Fibroblast of villous mesenchyme (primary cell): ENCODE data around the gene SPANXD. TPM values are rescaled to one million over a fixed set of nuclear protein-coding genes. Genes with fewer than 3 reads are reported as not detected.
"Not testable (repeated sequence)": the region's sequence is repeated elsewhere in the genome, so short reads cannot be mapped to it uniquely, and the experiment has no call there.

Experiments used
- DNase-seq: peaks from one replicate; pipeline ENCODE4 v3.0.0-alpha.2; 2010; ENCODE audit warnings: low read depth
- H3K4me3 ChIP-seq: 2 replicates; pipeline ENCODE4 v1.5.1; 2011; ENCODE audit warnings: low read depth, mild to moderate bottlenecking, low read length
- total RNA-seq: library from RNA; depleted of rRNA; stranded (reverse); fragments of >200 nt; gene quantifications from 2 replicates; pipeline ENCODE4 v1.2.3, GENCODE V29; 2012
- TF ChIP-seq, protein P1 (sequence below): IDR thresholded peaks from 2 replicates; pipeline ENCODE4 v1.5.1; 2012; ENCODE audit warnings: low read depth, mild to moderate bottlenecking, low read length; ENCODE audit not compliant: insufficient read depth

SPANXD gene, protein sequence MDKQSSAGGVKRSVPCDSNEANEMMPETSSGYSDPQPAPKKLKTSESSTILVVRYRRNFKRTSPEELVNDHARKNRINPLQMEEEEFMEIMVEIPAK
- 0.43 TPM in 1 of 2 replicates, not detected in the other for total RNA-seq

DNA sequence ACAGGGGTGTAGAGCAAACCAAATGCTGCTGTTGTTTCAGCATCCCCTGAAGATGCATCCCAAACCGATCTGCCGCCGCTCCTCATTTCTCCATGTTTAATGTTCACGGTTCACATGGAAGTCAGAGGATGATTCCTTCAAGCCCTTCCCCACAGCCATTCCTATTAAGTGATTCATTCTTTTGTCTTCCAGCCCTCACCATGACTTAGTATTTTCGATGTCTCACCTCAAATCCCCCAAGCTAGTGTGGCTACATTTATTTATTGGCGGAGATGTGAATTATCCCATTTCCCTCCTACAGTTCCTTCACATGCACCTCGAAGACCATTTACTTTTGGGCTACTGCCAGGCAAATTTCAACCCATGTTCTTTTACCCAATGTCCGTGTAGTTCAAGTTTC, at the start of gene SPANXD:
Gene SPANXD, minus strand, starts transcription at position 101 of the 400 bp plus-strand sequence. CDS start 334 bp downstream, outside the sequence.
- DNase-seq, H3K4me3 ChIP-seq: not testable (repeated sequence)

DNA sequence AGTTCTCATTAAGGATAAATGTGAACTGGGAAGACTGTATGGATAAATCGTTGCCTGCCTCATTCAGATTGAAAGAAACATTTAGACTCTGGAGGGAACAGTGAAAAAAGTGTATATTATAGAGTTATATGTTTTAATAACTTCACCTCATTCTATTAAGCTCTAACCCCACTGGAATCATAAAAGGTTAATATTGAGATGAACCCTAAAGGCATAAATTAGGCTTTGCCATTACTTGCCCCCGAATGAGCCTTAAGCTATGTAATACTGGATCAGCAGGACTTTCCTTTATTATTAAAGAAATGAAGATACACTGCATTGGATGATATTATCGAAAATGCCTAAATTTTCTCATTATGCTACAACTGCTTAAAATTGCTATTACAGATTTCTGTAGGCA, 44.1 kb upstream of the SPANXD start:
- TF ChIP-seq, protein P1, sequence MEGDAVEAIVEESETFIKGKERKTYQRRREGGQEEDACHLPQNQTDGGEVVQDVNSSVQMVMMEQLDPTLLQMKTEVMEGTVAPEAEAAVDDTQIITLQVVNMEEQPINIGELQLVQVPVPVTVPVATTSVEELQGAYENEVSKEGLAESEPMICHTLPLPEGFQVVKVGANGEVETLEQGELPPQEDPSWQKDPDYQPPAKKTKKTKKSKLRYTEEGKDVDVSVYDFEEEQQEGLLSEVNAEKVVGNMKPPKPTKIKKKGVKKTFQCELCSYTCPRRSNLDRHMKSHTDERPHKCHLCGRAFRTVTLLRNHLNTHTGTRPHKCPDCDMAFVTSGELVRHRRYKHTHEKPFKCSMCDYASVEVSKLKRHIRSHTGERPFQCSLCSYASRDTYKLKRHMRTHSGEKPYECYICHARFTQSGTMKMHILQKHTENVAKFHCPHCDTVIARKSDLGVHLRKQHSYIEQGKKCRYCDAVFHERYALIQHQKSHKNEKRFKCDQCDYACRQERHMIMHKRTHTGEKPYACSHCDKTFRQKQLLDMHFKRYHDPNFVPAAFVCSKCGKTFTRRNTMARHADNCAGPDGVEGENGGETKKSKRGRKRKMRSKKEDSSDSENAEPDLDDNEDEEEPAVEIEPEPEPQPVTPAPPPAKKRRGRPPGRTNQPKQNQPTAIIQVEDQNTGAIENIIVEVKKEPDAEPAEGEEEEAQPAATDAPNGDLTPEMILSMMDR = no peak
- no peak for DNase-seq

DNA sequence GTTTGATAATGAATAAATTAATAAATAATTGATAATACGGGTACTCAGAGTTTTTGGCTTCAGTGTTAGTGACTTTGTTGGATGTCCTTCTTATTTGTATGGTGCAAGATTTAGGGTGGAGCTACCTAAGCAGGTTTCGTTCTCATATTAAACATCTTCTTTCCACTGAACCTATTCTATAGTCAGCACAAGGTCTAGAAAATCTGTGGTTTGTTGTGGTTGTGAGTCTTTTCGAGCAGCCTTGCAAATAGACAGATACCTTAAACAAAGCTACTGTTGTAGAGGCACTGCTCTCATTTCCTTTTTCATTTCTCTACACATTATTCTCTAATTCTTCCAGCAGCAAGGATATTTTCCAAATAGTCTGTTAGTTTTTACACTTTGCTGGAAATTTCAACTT, 38.1 kb upstream of the SPANXD start:
- no peak for DNase-seq
- no peak overlapping the region for H3K4me3 ChIP-seq
- TF ChIP-seq, protein P1 = no peak

More for the DNA sequence above, 44.1 kb upstream of the SPANXD start:
- H3K4me3 ChIP-seq = no peak overlapping the region

DNA sequence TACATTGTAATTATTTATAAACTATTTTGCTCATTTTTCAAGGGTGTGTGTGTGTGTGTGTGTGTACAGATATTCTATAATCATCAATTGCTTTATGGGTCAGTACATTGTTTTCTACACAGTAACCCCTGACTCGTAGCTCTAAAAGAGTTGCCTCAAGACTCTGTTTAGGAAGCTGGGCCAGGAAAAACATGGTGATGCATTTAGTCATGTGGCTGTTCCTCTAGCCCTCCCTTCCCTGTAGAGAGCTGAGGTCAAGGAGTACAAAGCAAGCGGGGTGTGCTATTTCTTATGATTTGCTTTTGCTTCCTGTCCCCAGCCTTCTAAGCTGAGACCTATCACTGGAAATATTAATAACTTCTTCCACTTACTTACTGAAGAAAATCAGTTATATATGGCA, 34.8 kb upstream of the SPANXD start:
- H3K4me3 ChIP-seq = no peak overlapping the region
- TF ChIP-seq, protein P1 = no peak
- DNase-seq = no peak

DNA sequence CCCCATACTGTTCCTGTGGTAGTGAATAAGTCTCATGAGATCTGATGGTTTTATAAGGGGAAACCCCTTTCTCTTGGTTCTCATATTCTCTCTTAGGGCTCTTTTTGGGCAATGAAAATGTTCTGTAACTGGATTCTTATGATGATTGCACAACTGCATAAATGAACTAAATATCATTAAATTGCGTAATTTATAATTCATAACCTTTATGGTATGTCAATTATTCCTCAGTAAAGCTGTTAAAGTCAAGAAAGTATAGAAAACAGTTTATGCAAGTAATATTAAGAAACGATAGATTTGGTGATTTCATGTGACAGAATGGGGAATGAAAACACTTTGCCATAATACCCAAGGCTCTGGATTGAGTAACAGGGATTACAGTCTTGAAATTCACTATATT, 33.5 kb upstream of the SPANXD start:
- peak; percentile 1 for DNase-seq
- TF ChIP-seq, protein P1 = no peak
- H3K4me3 ChIP-seq = no peak overlapping the region

DNA sequence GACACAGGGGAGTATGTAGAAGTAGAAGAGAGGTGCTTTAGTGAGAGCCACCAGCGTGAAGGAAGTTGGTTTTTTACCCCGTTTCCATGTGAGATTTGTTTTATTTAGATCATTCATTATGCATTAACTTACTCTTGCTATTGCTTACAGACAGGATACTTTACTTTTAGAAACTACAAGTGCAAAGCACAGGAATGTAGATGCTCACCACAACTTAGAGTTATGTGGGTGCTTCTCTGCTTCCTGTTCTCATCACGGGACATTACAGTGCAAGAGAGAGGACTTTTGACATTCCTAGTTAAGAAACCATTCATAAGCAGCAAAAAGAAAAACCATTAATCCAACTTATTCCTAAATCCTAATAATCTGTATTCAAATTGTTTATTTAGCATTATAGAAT, 25.6 kb upstream of the SPANXD start:
- DNase-seq = no peak
- H3K4me3 ChIP-seq = no peak overlapping the region
- TF ChIP-seq, protein P1 = no peak

DNA sequence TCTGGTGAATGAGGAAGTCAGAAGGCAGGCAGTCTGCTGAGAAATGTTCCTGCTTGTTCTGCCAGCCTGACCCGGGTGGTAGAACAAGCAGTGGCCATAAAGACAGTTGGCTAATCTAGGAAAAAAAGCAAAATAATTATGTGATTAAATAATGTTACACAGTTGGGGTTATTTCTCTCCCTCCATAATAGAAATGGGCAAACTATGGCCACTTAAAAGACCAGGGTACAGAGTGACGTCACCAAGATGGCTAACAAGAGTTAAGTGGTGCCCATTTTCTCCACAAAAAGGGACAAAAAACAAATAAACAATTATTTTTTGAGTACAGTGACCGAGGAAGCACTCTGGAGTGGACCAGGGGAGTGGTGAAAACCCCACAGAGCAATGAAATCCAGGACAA, 16.1 kb upstream of the SPANXD start:
- no peak for DNase-seq
- no peak overlapping the region for H3K4me3 ChIP-seq
- TF ChIP-seq, protein P1 = no peak

DNA sequence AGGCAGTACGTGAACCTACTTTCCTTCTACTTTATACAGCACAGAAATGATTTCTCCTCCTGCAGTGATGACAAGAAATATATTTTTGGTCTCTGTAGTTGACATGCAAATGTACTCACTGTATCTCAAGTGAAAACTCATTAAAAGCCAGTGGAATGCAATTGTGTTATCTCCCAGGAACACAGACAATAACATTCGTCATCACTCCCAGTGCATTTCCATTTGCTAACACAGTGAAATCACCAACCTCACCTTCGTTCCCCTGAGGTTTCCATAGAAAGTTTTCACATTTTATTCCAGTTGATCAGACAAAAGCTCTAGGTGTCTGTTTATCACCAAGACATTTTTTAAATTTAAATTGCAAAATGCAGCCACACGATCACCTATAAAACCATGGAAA, 2.5 kb upstream of the SPANXD start:
- TF ChIP-seq, protein P1 = no peak
- peak; percentile 0 for DNase-seq
- no peak overlapping the region for H3K4me3 ChIP-seq
